GM19372 (cell line): ENCODE measurements around the gene OR12D1.
"Not testable (repeated sequence)": the region's sequence is repeated elsewhere in the genome, so short reads cannot be mapped to it uniquely, and the experiment has no call there.

Experiments
- ATAC-seq: cut with Tn5 transposase; IDR thresholded peaks from one replicate; pipeline ENCODE4 v1.9.1; 2021; ENCODE audit warnings: mild to moderate bottlenecking, low read depth, moderate library complexity; ENCODE audit not compliant: unreplicated experiment

OR12D1 gene

DNA sequence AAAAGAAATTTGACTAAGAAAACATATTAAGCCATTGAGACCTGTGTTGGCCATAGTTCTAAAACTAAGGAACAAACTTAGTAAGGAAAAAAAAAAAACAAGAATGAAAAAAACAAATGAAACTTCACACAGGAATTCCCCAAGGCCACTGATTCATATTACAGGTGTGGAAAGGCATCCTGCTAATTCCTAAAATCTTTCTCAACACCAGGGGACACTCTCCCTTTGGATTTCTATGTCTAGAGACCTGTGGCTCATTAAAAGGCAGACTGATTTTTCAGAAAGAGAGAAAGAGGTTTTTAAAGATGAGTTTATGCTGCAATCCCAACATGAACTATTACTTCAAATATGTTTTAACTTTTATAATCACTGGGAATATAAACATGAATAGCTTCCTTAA lies at the start of gene OR12D1:
Gene OR12D1 (plus strand): TSS at position 341 of the 400 bp plus-strand sequence.
- no peak for ATAC-seq

DNA sequence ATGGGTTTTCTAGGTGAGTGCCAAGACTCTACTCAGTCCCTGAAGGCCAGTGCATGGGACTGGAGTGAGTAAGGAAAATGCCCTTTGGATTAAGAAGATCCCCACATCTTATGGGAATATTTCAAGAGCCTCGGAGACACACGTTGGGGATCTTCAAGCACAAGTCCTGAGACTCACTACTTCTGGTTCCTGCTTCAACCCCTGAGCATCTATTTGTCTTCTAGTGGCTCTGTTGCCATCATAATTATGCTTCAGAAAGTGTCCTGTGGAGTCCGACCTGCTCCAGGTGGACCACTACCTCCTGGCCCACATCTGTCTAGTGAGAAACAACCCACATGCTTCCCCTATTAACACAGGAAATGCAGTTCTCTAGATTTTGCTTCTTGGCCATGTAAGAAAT lies 46.0 kb upstream of the OR12D1 start, which contains the start of gene OR5V1:
Gene OR5V1 (minus strand): TSS at position 101 of the 400 bp plus-strand sequence. CDS start 12,670 bp downstream, outside the sequence.
- no peak for ATAC-seq

DNA sequence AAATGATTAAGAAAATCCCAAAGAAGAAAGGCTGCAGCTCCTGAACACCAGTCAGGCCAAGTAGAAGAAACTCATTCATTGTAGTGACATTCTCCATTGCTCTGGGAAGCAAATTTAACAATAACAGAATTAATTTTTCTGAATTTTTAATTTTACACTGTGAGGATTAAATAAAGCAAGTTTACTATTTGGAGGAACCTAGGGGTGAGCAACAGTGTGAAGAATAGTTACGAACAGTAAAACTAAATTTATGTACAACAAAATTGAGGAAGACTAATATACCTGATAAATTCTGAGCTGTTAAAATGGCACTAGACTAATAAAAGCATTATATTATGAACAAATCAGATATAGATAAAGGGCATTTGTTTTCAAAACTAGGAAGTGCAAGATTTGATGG lies 39.5 kb upstream of the OR12D1 start, which contains the start of gene OR12D3:
Gene OR12D3 (minus strand): TSS at position 101 of the 400 bp plus-strand sequence. CDS start 4 bp downstream, at position 97.
- no peak for ATAC-seq

DNA sequence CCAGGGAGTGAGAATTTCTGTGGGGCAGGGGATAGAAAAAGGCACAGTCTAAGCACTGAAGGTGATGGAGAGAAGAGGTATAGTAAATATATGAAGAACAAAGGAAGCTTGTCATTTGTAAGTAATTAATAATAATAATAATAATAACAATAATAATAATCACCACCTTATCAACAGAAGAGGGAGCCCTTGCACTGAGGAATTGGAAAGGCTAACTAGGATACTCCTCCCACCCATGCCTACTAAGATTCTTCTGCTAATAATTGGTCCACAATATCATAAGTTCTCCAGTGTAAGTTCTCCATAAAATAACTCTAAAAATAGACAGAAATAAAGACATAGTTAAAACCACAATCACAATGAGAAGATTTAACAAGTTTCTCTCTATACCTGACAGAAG lies 38.7 kb upstream of the OR12D1 start:
- no peak for ATAC-seq

DNA sequence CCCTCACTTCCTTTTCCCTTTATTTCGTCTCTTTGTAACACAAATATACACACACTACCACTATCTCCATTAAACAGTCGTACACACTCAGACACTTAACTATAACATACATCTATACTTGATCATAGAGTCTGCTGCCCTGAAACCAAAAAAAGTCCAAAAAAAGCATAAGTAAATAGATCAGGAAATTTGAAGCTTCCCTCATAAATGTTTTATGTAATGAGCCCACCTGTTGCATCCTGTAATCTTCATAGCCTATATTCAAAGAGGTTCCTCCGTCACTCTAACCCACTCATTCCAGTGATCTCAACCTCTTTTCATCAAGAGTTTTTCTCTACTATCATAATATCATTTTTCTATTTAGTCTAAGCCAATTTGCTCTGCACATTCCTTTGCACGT lies 26.2 kb upstream of the OR12D1 start:
- no peak for ATAC-seq

DNA sequence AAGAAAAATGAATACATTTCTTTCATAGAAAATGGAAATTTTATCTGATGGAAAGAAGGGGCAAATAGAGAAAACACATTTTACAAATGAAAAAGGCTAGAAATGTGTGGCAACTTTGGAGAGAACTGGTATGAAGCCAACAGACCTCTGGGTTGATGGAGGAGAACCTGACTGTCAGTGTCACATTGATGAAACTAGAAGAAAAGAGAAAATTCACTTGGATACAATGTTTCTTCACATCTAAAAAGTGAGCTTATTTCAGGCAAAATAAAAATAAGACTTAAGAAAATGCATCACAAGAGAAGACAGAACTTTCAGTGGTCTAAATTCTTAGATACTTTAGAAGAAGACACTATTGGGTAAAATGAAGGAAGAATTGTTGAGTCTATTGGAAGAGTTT lies 19.4 kb upstream of the OR12D1 start, which contains the start of gene OR12D2:
Gene OR12D2 (plus strand): TSS at position 301 of the 400 bp plus-strand sequence. CDS start 1,069 bp downstream, outside the sequence.
- ATAC-seq = no peak

DNA sequence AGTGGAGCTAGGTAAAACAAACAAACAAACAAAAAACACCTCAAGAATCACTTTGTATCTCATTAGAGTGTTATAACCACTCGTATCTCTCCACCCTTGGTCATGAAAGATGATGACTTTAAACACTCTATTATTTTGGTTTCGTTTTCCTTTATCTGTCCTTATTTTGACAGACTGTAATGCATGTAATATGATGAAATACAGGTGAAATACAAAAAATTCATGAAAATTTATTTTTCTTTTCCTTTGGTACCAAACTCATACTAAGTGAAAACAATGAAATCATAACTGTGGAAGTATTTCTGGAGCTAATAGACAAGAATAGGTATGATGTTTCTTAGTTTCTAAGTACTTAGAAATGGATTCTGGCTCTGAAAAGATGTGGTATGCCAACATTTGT lies 15.2 kb upstream of the OR12D1 start:
- ATAC-seq = no peak

DNA sequence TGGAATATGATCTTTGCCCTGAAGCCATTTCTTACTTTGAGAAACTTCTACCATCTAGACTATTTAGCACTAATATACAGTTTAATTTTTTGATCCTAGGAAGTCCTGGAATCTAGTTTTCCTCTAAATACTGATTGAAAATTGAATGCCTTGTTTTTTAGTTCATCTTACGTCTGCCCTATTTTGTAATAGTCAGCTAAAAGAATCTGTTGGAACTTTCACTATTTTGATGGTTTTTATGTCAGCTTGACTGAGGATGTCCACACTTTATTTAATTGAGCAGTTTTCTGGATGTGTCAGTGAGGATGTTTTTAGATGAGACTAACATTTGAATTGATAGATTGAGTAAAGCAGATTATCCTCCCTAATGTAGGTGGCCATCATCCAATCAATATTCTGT lies 10.9 kb upstream of the OR12D1 start:
- ATAC-seq = no peak

DNA sequence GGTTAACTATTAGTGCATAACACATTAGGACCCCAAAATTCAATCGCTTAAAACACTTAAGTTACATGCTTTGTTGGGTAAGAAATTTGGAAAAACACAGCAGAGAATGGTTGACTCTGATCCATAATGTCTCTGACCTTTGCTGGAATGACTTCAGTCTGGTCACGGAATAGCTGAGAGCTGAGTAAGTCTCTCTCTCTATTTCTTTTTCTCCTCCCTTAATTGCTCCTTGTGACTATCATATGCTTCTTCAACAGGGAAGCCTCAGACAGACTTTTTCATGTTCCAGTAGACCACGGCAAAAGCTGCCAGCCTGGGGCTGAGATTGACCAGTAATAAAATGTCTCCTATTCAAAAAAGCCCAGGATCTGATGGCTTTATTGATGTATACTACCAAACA lies 4.8 kb downstream of the OR12D1 start:
- ATAC-seq = no peak

DNA sequence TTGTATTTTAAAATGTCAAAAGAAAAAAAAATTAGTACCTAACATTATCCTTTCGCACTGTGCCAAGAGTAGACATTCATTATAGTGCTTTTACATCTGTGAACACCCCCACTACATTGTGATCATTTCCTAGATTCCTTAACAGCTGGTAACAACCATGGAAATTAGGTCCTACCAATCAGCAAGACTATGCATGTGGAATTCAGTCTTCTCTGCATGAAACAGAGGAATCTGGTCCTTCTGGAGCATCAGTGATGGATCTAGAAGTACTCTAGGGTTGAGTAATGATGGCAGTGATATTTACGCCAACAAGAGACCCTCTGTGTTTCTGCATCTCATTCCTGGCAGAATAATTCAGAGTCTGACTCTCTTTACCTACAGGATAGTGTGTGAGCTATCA lies 9.4 kb downstream of the OR12D1 start:
- ATAC-seq = no peak

DNA sequence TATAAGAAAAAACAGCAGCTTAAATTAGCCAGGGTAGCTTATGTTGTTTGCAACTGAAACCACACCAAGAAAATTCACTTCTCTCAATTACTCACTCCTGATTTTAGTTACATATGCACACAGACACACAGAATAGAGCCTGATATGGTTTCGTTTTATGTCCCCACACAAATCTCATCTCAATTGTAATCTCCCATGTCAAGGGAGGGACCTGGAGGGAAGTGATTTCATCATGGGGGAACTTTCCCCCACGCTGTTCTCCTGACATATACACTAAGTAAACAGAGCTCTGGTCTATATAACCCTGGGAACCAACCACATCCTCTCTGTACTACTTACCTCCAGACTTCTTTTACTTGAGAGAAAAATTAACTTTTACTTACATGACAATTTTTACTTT lies 9.8 kb downstream of the OR12D1 start:
- ATAC-seq = no peak

DNA sequence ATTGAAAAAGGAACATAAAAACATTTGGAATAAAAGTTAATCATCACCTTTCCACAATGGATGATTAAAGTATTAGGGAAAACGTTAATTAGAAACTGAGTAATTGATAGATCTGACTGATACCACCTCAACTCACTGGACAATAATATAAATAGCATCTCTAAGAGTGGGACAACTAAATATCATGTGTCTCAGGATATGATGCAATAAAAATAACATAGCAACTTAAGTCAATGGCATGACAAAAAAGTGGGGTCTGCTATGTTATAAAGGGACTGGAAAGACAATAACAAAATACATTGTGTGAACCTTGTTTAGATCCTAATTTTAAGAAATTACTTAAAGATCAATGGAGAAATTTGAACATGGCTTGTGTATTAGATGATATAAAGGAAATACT lies 10.3 kb downstream of the OR12D1 start:
- no peak for ATAC-seq

DNA sequence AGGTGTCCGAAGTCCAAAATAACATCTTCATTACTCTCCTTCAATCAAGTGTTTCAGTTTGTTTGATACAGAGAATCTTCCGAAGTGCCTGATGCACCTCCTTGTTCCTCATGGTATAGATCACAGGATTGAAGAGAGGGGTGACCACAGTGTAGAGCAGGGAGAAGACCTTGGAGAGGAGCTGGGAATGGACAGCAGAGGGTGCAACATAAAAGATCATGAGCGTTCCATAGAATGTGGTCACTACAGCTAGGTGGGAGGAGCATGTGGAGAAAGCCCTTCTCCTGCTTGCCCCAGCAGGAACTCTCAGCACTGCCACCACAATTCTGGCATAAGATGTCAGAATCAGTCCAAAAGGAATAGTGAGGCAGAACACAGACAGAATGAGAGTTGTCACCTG lies 11.9 kb downstream of the OR12D1 start:
- ATAC-seq = no peak

DNA sequence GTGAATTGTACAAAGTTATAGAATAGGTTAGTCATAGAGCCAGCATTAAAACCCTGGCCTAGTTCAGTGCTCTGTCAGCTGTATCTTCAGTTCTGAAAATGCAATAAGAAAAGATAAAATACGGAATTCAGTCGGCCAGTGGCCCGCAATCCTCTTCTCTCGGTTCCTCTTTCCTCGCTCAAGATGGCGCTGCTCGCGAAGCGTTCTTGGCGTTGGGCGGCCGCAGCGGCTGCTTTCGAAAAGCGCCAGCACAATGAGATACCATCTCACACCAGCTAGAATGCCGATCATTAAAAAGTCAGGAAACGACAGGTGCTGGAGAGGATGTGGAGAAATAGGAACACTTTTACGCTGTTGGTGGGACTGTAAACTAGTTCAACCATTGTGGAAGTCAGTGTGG lies 22.0 kb downstream of the OR12D1 start:
- not testable (repeated sequence) for ATAC-seq

DNA sequence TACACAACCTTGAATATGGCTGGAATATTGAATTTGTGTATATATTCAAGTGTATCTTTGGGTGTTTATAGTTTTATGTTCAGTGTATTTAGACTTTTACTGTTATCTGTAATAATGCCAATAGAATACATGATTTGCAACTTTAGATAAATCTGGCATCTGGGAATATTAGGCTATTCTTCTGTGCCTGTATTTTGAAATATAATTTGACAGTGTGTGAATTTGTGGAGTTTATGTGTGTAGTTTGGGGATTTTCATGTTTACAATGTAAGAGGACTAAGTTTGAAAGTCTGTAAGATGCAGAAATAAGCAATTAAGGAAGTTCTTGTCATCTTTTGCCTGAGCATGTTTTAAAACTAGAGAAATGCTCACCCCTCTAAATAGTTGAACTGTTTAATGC lies 24.3 kb downstream of the OR12D1 start, which contains the start of gene OR10C1:
Gene OR10C1 (plus strand): TSS at position 301 of the 400 bp plus-strand sequence. CDS start 710 bp downstream, outside the sequence.
- no peak for ATAC-seq

DNA sequence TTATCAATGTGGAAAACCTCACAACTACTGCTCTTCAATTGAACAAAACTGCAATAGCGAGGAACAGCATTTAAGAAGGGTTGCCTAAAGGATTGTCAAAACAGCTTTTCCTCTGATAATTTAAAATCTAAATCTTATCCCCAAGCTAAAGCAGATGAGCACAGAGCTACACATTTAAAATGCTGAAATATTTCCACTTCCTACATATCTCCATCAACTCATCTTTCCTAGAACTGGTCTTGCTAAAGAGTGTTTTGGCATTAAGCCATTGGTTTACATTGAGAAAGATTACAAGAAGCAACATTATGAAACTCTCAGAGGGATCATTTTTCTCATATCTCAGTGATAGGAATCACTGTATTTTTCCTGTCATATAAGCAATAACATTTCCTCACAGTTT lies 28.0 kb downstream of the OR12D1 start:
- no peak for ATAC-seq

DNA sequence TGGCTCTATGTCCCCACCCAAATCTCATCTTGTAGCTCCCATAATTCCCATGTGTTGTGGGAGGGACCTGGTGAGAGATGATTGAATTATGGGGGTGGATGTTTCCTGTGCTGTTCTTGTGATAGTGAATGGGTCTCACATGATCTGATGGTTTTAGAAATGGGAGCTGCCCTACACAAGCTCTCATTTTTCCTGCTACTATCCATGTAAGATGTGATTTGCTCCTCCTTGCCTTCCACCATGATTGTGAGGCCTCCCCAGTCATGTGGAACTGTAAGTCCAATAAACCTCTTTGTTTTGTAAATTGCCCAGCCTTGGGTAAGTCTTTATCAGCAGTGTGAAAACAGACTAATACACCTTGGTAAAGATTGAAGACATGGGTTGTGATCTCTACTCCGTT lies 29.3 kb downstream of the OR12D1 start:
- ATAC-seq = not testable (repeated sequence)

DNA sequence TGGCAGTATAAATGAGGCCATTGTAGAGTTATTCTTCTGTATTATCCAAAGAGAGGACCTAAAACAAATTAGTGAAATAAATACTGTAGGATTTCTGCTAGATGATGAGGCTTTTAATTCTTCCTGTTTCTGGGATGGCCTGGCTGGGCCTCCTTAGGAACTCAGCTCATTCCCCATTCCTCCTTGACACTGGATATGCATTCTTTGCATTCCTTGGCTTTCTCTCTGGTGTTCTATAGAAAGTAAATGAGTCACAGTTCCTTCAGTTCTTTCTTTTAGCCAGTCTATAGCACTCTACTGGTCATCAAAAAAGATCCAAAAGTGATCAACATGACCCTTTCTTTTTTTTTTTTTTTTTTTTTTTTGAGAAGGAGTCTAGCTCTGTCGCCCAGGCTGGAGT lies 32.9 kb downstream of the OR12D1 start:
- no peak for ATAC-seq

DNA sequence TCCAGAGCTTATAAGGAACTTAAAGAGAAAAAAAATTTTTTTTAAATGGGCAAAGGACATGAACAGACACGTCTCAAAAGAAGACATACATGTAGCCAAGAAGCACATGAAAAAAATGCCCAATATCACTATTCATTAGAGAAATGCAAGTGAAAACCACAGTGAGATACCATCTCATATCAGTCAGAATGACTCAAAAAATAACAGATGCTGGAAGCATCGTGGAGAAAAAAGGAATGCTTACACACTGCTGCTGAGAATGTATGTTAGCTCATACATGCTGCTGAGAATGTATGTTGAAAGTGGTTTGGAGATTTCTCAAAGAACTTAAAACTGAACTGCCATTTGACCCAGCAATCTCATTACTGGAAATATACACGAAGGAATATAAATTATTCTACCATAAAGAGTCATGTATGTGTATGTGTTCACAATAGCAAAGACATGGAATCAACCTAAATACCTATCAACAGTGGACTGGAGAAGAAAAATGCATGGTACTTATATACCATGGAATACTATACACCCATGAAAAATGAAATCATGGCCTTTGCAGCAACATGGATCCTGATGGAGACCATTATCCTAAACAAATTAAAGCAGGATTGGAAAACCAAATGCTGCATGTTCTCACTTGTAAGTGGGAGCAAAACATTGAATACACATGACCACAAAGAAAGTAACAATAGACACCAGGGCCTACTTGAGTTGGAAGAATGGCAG lies 36.9 kb downstream of the OR12D1 start:
- no peak for ATAC-seq

DNA sequence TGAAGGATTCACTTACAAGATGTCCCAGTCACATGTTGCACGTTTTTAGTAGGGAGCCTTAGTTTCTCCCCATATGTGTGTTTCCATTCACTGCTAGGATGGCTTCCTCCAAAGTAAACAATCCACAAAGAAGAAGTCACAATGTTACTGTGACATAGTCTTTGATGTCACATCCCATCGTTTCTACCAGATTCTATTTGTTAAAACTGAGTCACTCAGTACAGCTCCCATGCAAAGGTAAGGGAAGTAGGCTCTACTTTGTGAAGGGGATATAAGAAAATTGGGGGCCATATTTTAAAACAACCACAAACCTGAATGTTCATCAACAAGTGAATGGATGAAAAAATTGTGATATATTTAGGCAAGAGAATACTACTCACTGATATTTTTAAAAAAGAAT lies 42.2 kb downstream of the OR12D1 start, which contains the start of the genes OR11A1 and OR2H1:
Gene OR11A1 (minus strand): TSS at position 101 of the 400 bp plus-strand sequence. CDS start 29,430 bp downstream, outside the sequence.
Gene OR2H1 (plus strand): TSS at position 185 of the 400 bp plus-strand sequence. CDS start 4,615 bp downstream, outside the sequence.
- ATAC-seq = no peak

DNA sequence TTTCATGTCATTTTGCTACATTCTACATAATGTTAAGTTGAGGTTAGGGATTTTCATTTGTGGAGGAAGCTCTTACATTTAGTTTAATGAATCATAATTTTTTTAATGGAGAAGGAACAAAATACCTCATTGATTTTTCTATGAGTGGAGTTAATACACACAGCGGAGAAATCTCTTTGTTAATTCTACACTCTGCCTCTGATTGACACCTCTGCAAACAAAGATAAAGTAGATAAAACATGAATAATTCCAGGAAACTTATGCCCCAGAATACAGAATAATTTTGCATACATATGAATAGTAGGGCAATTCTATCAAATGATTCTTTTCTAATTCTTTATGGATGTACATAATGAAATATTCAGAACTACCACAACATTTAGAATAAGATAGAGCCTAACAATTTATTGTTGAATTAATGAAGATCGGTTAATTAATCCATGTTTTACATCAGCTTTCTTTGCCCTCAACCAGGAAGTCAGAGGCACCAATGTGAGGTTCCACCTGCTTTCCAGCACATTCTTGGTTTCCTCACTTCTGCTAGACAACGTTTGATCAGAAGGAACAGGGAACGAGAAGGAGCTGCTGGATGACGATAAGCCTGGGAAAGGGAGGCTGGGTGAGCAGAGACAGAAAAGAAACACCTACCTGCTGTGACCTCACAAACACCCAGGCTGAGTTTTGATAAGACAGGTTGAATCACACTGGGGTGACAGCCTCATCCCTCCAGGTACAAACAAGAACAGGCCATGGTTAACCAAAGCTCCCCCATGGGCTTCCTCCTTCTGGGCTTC lies 46.5 kb downstream of the OR12D1 start:
- ATAC-seq = no peak
